ENCODE measurements around the gene CXorf38. TPM values are rescaled to one million over a fixed set of nuclear protein-coding genes. Genes with fewer than 3 reads are reported as not detected.

Gene CXorf38
- total and polyA plus RNA-seq, 9 of the 15 experiments (the other 6 are each of a cell fraction or from before 2014, with no cell fraction given), result 1.2 to 12.8 (median 8.4) TPM

- TF ChIP-seq ZNF253 (CRISPR knock-in tag; conservative IDR thresholded peaks at IDR 0.05), result no peak
- no peak for TF ChIP-seq BACH1 (tag; IDR thresholded peaks at IDR 0.05)
- no peak for TF ChIP-seq ZBTB7A (IDR thresholded peaks at IDR 0.05; ENCODE audit: borderline replicate concordance, control insufficient read depth, low read depth, low read length)
- TF ChIP-seq ZNF407 (IDR thresholded peaks at IDR 0.05; ENCODE audit: low read depth), result no peak
- no peak for TF ChIP-seq NR1H2 (CRISPR knock-in tag; IDR thresholded peaks at IDR 0.05)
- no peak for TF ChIP-seq ZC3H4 (CRISPR knock-in tag; IDR thresholded peaks at IDR 0.05; ENCODE audit: borderline replicate concordance)
- no peak for TF ChIP-seq KLF13 (tag; IDR thresholded peaks at IDR 0.05; ENCODE audit: borderline replicate concordance, low read depth)
- ChIA-PET CTCF (ENCODE audit: low intra/inter-chr PET ratio) (no interaction called here), POLR2A (no interaction called here)
- intact Hi-C loops (cut with micrococcal nuclease), result no loop called here
- Histone ChIP-seq H2AFZ (ENCODE audit: low read depth, low read length) (no peak overlapping the region), H3K9ac (ENCODE audit: insufficient read depth in 1 of 2, low read depth in 2 of 2, low read length in 2 of 2) (no peak overlapping the region), H4K20me1 (replicated peaks; ENCODE audit: control insufficient read depth, insufficient read depth, low read length) (no peaks in the 10 kb centered on the region), H3K4me2 (ENCODE audit: insufficient read depth, low read length) (no peak overlapping the region), H3K79me2 (ENCODE audit: control insufficient read depth, insufficient read depth, low read length) (no peaks in the 10 kb centered on the region), H3K27ac (ENCODE audit: extremely low read depth, low read depth, low read length) (no peak overlapping the region), H3K4me3 (no peak overlapping the region), H3K4me1 (replicated peaks in 1 of 2; ENCODE audit: control insufficient read depth in 2 of 2, insufficient read depth in 2 of 2, low read length in 2 of 2) (no peaks in the 10 kb centered on the region), H3K36me3 (ENCODE audit: control insufficient read depth, insufficient read depth, low read length) (no peaks in the 10 kb centered on the region), H3K9me3 (replicated peaks; ENCODE audit: control insufficient read depth, insufficient read depth, low read depth, low read length) (peaks cover 6% of the 10 kb centered on the region), H3K9me1 (ENCODE audit: control insufficient read depth, insufficient read depth, low read length) (no peaks in the 10 kb centered on the region), H3K27me3 (ENCODE audit: control insufficient read depth in 2 of 2, insufficient read depth in 2 of 2, low read length in 2 of 2) (no peaks in the 10 kb centered on the region)
- ATAC-seq (no peak), FAIRE-seq (no peak), DNase-seq (ENCODE audit: extremely low read depth in 1 of 4, low spot score in 3 of 4) (no peak)
- in situ Hi-C loops (cut with MboI), result no loop called here
- no TSS peak for BruUV-seq (replicated peaks)
- WGBS (ENCODE audit: insufficient coverage, low coverage, missing lambda C conversion rate), result 28% methylated on average over 4 of the region's 4 CpGs
Measured at GRCh38 chrX:40612511-40612910, 34.9 kb downstream of the CXorf38 start.

Data from K562 (cell line).